ENCODE results near the gene PPM1L. TPM values are rescaled to one million over a fixed set of nuclear protein-coding genes. Genes with fewer than 3 reads are reported as not detected.

Gene PPM1L
- total and polyA plus RNA-seq, 2 of the 13 experiments (the other 11 are each of a cell fraction or from before 2014, with no cell fraction given): 0.22 to 1.4 TPM

GRCh38 chr3:160797356-160797755, 41.3 kb downstream of the PPM1L start:
- POLR2A ChIA-PET: no interaction called here
- DNase-seq (ENCODE audit: low spot score): no peak
- Histone ChIP-seq H3K4me2 (ENCODE audit: low read depth, low read length) (no peak overlapping the region), H3K9ac (ENCODE audit: insufficient read depth, low read depth, low read length) (no peak overlapping the region), H3K27ac (ENCODE audit: extremely low read length, insufficient read depth, low read length) (no peak overlapping the region), H3K27me3 (ENCODE audit: control insufficient read depth in 1 of 2, insufficient read depth in 2 of 2, low read length in 2 of 2) (no peaks in the 10 kb centered on the region), H3K36me3 (replicated peaks in 1 of 2; ENCODE audit: control insufficient read depth in 1 of 2, insufficient read depth in 2 of 2, low read length in 2 of 2) (no peaks in the 10 kb centered on the region), H4K20me1 (ENCODE audit: insufficient read depth, low read length) (no peaks in the 10 kb centered on the region), H3K4me3 (replicated peaks in 1 of 3; ENCODE audit: insufficient read depth in 1 of 3, low read depth in 2 of 3, low read length in 3 of 3) (no peak overlapping the region), H3K79me2 (ENCODE audit: insufficient read depth, low read length) (no peaks in the 10 kb centered on the region), H3K9me3 (ENCODE audit: low read length) (no peaks in the 10 kb centered on the region), H2AFZ (ENCODE audit: low read length) (no peak overlapping the region), H3K4me1 (ENCODE audit: insufficient read depth, low read length) (peaks cover 10% of the 10 kb centered on the region; the same call in 1 of the 2 replicates)
- CTCF ChIA-PET (ENCODE audit: low intra/inter-chr PET ratio, low total read pairs): no interaction called here
- no peak for TF ChIP-seq CBX2 (IDR thresholded peaks at IDR 0.05; ENCODE audit: low read depth, low read length)
- no peak for TF ChIP-seq CBX2 (CRISPR knock-in tag; IDR thresholded peaks at IDR 0.05; ENCODE audit: low read depth)
- TF ChIP-seq PCBP2 (optimal IDR thresholded peaks at IDR 0.05; ENCODE audit: low read depth, low read length, poor library complexity, severe bottlenecking): no peak
- no peak for TF ChIP-seq ZSCAN12 (CRISPR knock-in tag; IDR thresholded peaks at IDR 0.05)
- TF ChIP-seq DRAP1 (CRISPR knock-in tag; IDR thresholded peaks at IDR 0.05): no peak
- TF ChIP-seq MAX (IDR thresholded peaks at IDR 0.05): no peak
- FAIRE-seq: no peak
- 31% methylated on average over 3 of the region's 3 CpGs for WGBS (ENCODE audit: low lambda C conversion rate)
- in situ Hi-C loops (cut with HindIII; ENCODE audit: extremely low pct_ligation_motif_present, low pct_unique_long_range_greater_than_20kb) (no loop called here), intact Hi-C loops (cut with micrococcal nuclease; ENCODE audit: unreplicated experiment) (no loop called here)
- ATAC-seq: no peak
- no TSS peak for BruUV-seq (replicated peaks)

GRCh38 chr3:160801386-160802118, 45.5 kb downstream of the PPM1L start:
- ChIA-PET POLR2A (no interaction called here), CTCF (ENCODE audit: low intra/inter-chr PET ratio, low total read pairs) (no interaction called here)
- Histone ChIP-seq H4K20me1 (ENCODE audit: insufficient read depth, low read length) (no peaks in the 10 kb centered on the region), H3K4me1 (ENCODE audit: insufficient read depth, low read length) (peaks cover 6% of the 10 kb centered on the region; the same call in 1 of the 2 replicates), H3K9ac (ENCODE audit: insufficient read depth, low read depth, low read length) (no peak overlapping the region), H3K4me3 (replicated peaks in 1 of 3; ENCODE audit: insufficient read depth in 1 of 3, low read depth in 2 of 3, low read length in 3 of 3) (no peak overlapping the region), H3K27me3 (ENCODE audit: control insufficient read depth in 1 of 2, insufficient read depth in 2 of 2, low read length in 2 of 2) (no peaks in the 10 kb centered on the region), H3K9me3 (ENCODE audit: low read length) (no peaks in the 10 kb centered on the region), H3K79me2 (ENCODE audit: insufficient read depth, low read length) (no peaks in the 10 kb centered on the region), H3K36me3 (replicated peaks in 1 of 2; ENCODE audit: control insufficient read depth in 1 of 2, insufficient read depth in 2 of 2, low read length in 2 of 2) (no peaks in the 10 kb centered on the region), H3K4me2 (ENCODE audit: low read depth, low read length) (no peak overlapping the region), H3K27ac (ENCODE audit: extremely low read length, insufficient read depth, low read length) (no peak overlapping the region), H2AFZ (ENCODE audit: low read length) (no peak overlapping the region)
- BruUV-seq (replicated peaks): no TSS peak
- intact Hi-C loops (cut with micrococcal nuclease; ENCODE audit: unreplicated experiment): no loop called here
- WGBS (ENCODE audit: low lambda C conversion rate): 45% methylated on average over 8 of the region's 8 CpGs
- FAIRE-seq: no peak
- in situ Hi-C loops (cut with HindIII; ENCODE audit: extremely low pct_ligation_motif_present, low pct_unique_long_range_greater_than_20kb): no loop called here
- no peak for DNase-seq (ENCODE audit: low spot score)
- no peak for ATAC-seq
- TF ChIP-seq ZNF503 (CRISPR knock-in tag; IDR thresholded peaks at IDR 0.05) (no peak), ZFP82 (CRISPR knock-in tag; IDR thresholded peaks at IDR 0.05; ENCODE audit: borderline replicate concordance) (no peak), ATF4 (CRISPR knock-in tag; IDR thresholded peaks at IDR 0.05) (no peak), ZNF639 (CRISPR knock-in tag; conservative IDR thresholded peaks at IDR 0.05) (no peak), ZBTB21 (CRISPR knock-in tag; IDR thresholded peaks at IDR 0.05) (no peak), RARG (CRISPR knock-in tag; IDR thresholded peaks at IDR 0.05; ENCODE audit: low read depth) (no peak), MAFK (conservative IDR thresholded peaks at IDR 0.05 in 1 of 2, IDR thresholded peaks at IDR 0.05 in 1 of 2; ENCODE audit: low read length in 2 of 2) (peak; percentile 31 to 36; a peak in 2 of 4 replicates), REL (CRISPR knock-in tag; conservative IDR thresholded peaks at IDR 0.05) (no peak)

All from HepG2 (cell line).